Testis (tissue), 3 donors: ENCODE data around the gene HAO1. TPM values are rescaled to one million over a fixed set of nuclear protein-coding genes. Genes with fewer than 3 reads are reported as not detected.
"Not testable (repeated sequence)": the region's sequence is repeated elsewhere in the genome, so short reads cannot be mapped to it uniquely, and the experiment has no call there.

Source experiments
- DNase-seq: peaks from one replicate; pipeline ENCODE4 v3.0.0-alpha.2; 2019
- H3K27ac ChIP-seq, 2 donors: fragments of 200-600 bp; sonication (generic); one replicate each; pipeline ENCODE4 v1.5.1; 2019
- H3K27me3 ChIP-seq: fragments of 200-600 bp; sonication (generic); one replicate; pipeline ENCODE4 v1.5.1; 2019
- H3K36me3 ChIP-seq: fragments of 200-600 bp; sonication (generic); one replicate; pipeline ENCODE4 v1.5.1; 2017; ENCODE audit warnings: low read depth; ENCODE audit errors: missing control alignments
- H3K4me1 ChIP-seq: fragments of 200-600 bp; sonication (generic); one replicate; pipeline ENCODE4 v1.5.1; 2019
- H3K4me3 ChIP-seq, 2 donors: fragments of 200-600 bp; sonication (generic); one replicate each; pipeline ENCODE4 v1.5.1; 2017 to 2019
- H3K9me3 ChIP-seq: fragments of 200-600 bp; sonication (generic); one replicate; pipeline ENCODE4 v1.5.1; 2017
- POLR2A ChIP-seq: fragments of 450-650 bp; IDR thresholded peaks from one replicate; pipeline ENCODE4 v1.6.1; 2017; ENCODE audit warnings: antibody characterized with exemption, mild to moderate bottlenecking, moderate library complexity
- WGBS, 2 donors: methylation state at CpG; one replicate each; pipeline ENCODE4 v1.1.5; 2018; 5-methylcytosine and 5-hydroxymethylcytosine counted together
- intact Hi-C: fragments of 100-400 bp; cut with DNase I; formaldehyde crosslinking; loops from one replicate; pipeline ENCODE4 v1.15.1; 2023; ENCODE audit warnings: low total_unique reads
- polyA plus RNA-seq: library from polyadenylated mRNA; stranded (reverse); fragments of 350-450 nt; fragmentation: Illumina TruSeq; extraction: RNeasy Lipid Tissue Mini Kit (QIAGEN cat#74804); gene quantifications from one replicate; pipeline ENCODE4 v1.2.3, GENCODE V29; 2014; ENCODE audit warnings: low read depth, low replicate concordance; ENCODE audit not compliant: insufficient read depth
- total RNA-seq, 2 donors: library from RNA; depleted of rRNA; stranded (reverse); fragments of >200 nt; gene quantifications; one replicate each; pipeline ENCODE4 v1.2.3, GENCODE V29; 2016
- TF ChIP-seq, protein P1 (sequence below), 3 experiments: fragments of 450-650 bp in 2 of 3; fragments of 200-600 bp in 1 of 3; sonication (generic) in 1 of 3; IDR thresholded peaks; one replicate each; pipeline ENCODE4 v1.5.1; 2016 to 2019; ENCODE audit warnings: antibody characterized with exemption in 3 of 3, mild to moderate bottlenecking in 2 of 3, moderate library complexity in 1 of 3

Gene HAO1
- total and polyA plus RNA-seq, 3 donors from 2014 or later, result 0.16 TPM; not detected in 2

DNA sequence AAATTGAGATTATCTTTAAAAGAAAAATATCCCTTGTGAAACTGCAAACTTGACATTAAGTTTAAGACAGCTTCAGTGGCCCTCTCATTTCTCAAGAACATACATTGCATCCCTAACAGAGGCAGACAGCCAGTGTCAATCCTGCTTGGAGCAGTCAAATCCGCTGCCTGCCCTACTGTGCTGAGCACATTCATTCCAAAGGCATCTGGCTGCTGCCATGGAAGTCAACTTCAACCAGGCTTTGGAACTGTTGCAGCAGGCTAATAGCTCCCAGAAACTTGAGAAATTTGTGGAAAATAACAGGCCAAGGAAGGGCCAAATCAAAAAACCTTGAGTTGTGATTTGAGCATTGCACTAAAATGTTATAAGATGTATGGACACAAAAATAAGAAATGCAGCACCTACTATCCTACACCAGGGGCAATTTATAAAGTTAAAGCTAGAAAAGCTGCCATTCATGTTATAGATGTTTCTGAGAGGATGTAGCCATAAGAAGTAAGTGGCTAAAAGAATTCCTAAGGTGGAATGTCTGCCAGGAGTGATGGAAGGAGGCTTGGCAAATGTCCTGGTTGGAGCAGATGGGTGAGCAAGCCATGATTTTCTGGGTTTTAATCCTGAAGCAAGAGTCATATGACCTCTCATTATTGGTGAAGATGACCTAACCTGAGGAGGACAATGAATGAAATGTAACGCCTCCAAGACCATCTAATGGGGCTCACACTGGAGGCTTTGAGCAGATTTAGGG, 31.4 kb upstream of the HAO1 start:
- DNase-seq, result no peak
- Histone ChIP-seq H3K36me3 (no peaks in the 10 kb centered on the region), H3K27ac (no peak overlapping the region), H3K4me3 (no peak overlapping the region), H3K27me3 (no peaks in the 10 kb centered on the region), H3K9me3 (no peaks in the 10 kb centered on the region), H3K4me1 (no peaks in the 10 kb centered on the region)
- WGBS, 2 donors, result 88 to 93% methylated on average over 2 of the region's 2 CpGs
- intact Hi-C loops, result no loop called here
- TF ChIP-seq POLR2A, result no peak
- TF ChIP-seq, protein P1, sequence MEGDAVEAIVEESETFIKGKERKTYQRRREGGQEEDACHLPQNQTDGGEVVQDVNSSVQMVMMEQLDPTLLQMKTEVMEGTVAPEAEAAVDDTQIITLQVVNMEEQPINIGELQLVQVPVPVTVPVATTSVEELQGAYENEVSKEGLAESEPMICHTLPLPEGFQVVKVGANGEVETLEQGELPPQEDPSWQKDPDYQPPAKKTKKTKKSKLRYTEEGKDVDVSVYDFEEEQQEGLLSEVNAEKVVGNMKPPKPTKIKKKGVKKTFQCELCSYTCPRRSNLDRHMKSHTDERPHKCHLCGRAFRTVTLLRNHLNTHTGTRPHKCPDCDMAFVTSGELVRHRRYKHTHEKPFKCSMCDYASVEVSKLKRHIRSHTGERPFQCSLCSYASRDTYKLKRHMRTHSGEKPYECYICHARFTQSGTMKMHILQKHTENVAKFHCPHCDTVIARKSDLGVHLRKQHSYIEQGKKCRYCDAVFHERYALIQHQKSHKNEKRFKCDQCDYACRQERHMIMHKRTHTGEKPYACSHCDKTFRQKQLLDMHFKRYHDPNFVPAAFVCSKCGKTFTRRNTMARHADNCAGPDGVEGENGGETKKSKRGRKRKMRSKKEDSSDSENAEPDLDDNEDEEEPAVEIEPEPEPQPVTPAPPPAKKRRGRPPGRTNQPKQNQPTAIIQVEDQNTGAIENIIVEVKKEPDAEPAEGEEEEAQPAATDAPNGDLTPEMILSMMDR (IDR thresholded peaks at IDR 0.05), result no peak

DNA sequence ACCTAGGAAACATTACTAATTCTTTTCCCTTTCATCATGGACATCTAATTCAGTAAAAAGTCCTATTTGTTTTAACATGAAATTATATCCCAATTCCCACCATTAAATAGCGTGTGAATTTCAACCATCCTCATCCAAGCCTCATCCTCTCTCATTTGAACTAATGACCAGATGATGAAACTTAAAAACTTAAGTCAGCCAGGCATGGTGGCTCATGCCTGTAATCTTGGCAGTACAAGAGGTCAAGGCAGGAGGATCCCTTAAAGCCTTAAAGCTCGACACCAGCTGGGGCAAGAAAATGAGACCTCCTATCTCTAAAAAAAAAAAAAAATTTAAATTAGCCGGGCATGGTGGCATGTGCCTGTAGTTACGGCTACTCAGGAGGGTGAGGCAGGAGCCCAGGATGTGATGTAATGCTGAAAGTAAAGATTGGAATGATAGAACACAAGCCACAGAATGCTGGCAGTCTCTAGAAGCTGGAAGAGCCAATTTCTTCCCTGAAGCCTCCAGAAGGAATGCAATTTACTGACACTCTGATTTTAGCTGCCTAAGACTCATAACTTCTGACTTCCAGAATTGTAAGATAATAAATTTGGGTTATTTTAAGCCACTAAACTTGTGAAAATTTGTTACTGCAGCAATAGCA, 27.1 kb upstream of the HAO1 start:
- H3K27ac ChIP-seq, result no peak overlapping the region
- no peaks in the 10 kb centered on the region for H3K36me3 ChIP-seq
- H3K27me3 ChIP-seq, result no peaks in the 10 kb centered on the region
- intact Hi-C loops, result no loop called here
- no peaks in the 10 kb centered on the region for H3K4me1 ChIP-seq
- no peaks in the 10 kb centered on the region for H3K9me3 ChIP-seq
- TF ChIP-seq, protein P1 (IDR thresholded peaks at IDR 0.05), result no peak
- TF ChIP-seq POLR2A, result no peak
- 63 to 67% methylated on average over 4 of the region's 4 CpGs for WGBS, 2 donors
- DNase-seq, result no peak
- no peak overlapping the region for H3K4me3 ChIP-seq

DNA sequence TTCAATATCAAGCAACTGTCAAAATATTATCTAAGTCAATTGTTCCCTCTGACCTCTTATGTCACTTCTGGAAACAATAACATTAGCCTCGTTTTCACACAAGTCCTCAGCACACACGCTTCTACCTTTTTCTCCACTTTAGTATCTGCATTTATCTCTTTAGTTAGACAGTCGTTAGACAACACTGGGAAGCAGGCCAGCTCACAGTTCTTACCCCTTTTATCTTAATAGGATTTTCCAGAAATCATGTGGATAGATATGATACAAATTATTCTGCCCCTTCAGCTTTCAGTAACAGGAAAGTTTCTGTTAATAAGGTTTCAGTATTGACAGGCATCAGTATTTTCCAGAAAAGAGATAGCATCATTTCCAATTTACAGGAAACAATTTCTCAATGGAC, 25.9 kb upstream of the HAO1 start:
- 46 to 53% methylated on average over 3 of the region's 3 CpGs for WGBS, 2 donors
- DNase-seq, result no peak

DNA sequence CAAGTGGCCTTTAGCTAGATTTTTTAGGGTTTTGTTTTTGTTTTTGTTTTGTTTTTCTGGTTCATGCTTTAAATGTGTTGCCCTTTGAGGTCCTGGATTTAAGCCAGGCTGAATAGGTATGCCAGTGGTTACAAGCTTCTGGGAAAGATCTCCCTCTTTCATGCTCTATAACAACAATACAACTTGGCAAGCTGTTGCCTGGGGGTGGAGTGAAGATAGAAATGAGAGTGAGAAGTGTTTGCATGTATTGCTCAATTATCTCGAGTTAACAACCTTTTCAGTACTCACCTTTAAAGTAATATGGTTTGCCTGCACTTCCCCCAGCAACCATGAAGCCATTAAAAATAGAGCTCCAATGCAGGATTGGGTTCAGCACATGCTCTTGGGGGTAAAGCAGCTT, 19.2 kb upstream of the HAO1 start:
- 38 to 59% methylated on average over 1 of the region's 1 CpG for WGBS, 2 donors
- no peak overlapping the region for H3K4me3 ChIP-seq
- no peak for TF ChIP-seq POLR2A
- TF ChIP-seq, protein P1 (IDR thresholded peaks at IDR 0.05), result no peak
- no peaks in the 10 kb centered on the region for H3K4me1 ChIP-seq
- H3K9me3 ChIP-seq, result no peaks in the 10 kb centered on the region
- intact Hi-C loops, result no loop called here
- DNase-seq, result no peak
- H3K36me3 ChIP-seq, result no peaks in the 10 kb centered on the region
- no peaks in the 10 kb centered on the region for H3K27me3 ChIP-seq
- H3K27ac ChIP-seq, result no peak overlapping the region

More for the DNA sequence above, 25.9 kb upstream of the HAO1 start:
- no peaks in the 10 kb centered on the region for H3K9me3 ChIP-seq
- H3K4me3 ChIP-seq, result no peak overlapping the region
- no peak for TF ChIP-seq POLR2A
- TF ChIP-seq, protein P1 (IDR thresholded peaks at IDR 0.05), result no peak
- no peak overlapping the region for H3K27ac ChIP-seq
- H3K36me3 ChIP-seq, result no peaks in the 10 kb centered on the region
- intact Hi-C loops, result no loop called here
- H3K27me3 ChIP-seq, result no peaks in the 10 kb centered on the region
- H3K4me1 ChIP-seq, result no peaks in the 10 kb centered on the region

DNA sequence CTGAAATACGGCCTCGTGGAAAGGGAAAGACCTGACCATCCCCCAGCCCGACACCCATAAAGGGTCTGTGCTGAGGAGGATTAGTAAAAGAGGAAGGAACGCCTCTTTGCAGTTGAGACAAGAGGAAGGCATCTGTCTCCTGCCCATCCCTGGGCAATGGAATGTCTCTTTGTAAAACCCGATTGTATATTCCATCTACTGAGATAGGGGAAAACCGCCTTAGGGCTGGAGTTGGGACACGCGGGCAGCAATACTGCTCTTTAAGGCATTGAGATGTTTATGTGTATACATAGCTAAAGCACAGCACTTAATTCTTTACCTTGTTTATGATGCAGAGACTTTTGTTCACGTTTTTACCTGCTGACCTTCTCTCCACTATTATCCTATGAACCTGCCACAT, 16.3 kb upstream of the HAO1 start:
- 79 to 87% methylated on average over 9 of the region's 9 CpGs for WGBS, 2 donors
- H3K27ac ChIP-seq, H3K4me3 ChIP-seq, H3K36me3 ChIP-seq, intact Hi-C loops, H3K4me1 ChIP-seq, H3K9me3 ChIP-seq, DNase-seq, H3K27me3 ChIP-seq: not testable (repeated sequence)
